ENCODE results near the gene MARK3. TPM values are rescaled to one million over a fixed set of nuclear protein-coding genes. Genes with fewer than 3 reads are reported as not detected.

Gene MARK3
- total and polyA plus RNA-seq, 2 of the 13 experiments (the other 11 are each of a cell fraction or from before 2014, with no cell fraction given) = 47.7 to 56.6 TPM

DNA sequence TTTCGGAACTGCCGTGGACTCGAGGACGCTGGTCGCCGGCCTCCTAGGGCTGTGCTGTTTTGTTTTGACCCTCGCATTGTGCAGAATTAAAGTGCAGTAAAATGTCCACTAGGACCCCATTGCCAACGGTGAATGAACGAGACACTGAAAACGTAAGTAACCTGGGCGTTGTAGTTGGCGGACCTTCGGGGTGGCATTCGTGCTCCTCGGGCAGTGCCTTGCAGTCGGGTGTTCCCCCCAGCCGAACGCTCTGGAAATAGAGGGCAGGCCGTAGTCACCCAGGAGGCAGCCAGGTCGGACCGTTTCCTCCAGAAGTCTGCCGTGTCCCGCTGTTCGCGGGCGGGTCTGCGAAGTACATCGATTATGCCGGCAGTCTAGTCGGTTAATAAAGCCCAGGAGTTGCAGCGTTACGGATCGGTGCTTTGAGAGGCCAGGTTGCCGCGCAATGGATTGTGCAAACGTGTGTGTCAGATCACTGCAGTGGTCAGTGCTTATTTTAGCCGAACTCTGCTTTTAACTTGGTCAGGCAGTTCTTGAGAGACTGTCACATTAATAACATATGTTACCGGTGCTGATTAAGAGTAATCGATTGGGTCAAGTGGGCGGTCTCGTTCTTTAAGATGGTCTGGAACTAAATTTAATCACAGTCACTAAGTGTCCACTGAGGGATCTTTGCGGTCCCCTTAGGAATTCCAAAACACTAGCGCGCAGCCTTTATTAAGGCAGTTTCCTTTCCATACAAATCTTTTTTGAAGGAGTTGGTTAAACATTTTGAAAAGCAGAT, 906 bp downstream of the MARK3 start (continued):
- TF ChIP-seq CHCHD3 (CRISPR knock-in tag; IDR thresholded peaks at IDR 0.05) (no peak), RCOR2 (CRISPR knock-in tag; IDR thresholded peaks at IDR 0.05) (no peak)
- TF ChIP-seq, protein P1, sequence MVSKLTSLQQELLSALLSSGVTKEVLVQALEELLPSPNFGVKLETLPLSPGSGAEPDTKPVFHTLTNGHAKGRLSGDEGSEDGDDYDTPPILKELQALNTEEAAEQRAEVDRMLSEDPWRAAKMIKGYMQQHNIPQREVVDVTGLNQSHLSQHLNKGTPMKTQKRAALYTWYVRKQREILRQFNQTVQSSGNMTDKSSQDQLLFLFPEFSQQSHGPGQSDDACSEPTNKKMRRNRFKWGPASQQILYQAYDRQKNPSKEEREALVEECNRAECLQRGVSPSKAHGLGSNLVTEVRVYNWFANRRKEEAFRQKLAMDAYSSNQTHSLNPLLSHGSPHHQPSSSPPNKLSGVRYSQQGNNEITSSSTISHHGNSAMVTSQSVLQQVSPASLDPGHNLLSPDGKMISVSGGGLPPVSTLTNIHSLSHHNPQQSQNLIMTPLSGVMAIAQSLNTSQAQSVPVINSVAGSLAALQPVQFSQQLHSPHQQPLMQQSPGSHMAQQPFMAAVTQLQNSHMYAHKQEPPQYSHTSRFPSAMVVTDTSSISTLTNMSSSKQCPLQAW (CRISPR knock-in tag; IDR thresholded peaks at IDR 0.05) = 0 out of 2 replicates have a peak, but pooled peaks have one; percentile 44

DNA sequence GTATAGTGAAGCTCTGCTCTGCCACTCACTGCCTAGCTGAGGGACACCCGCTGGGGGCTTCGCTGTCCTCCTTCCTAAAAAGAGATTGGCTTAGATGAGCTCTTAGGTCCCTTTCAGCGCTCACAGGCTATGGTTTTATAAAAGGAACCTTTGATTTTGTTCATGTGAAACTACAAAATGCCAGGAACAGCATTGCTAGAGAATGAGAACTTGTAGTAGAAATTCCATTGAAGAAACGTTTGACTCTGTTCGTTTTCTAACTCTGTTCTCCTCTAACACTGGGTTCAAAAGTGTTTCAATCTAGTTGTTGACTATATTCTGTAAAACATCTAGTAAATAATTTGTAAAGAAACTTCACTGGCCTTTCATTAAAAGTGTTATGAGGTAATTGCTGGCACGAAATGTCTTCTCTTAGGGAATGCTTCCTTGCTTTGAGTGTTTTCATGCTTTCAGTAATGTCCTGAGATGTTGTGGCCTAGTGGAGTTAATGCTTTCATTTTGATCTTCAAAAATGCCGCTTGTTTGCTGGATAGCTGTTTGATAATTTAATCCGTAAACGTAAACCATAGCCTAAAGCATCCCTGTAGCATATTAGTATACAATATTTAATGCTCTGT, 1.6 kb downstream of the MARK3 start:
- Histone ChIP-seq H3K27me3 (ENCODE audit: control insufficient read depth in 1 of 2, insufficient read depth in 2 of 2, low read length in 2 of 2) (peaks cover 1 to 4% of the 10 kb centered on the region in 2 experiments; a peak in 2 of 5 replicates), H4K20me1 (ENCODE audit: insufficient read depth, low read length) (peaks cover 37% of the 10 kb centered on the region), H3K9me3 (ENCODE audit: low read length) (no peaks in the 10 kb centered on the region), H3K4me2 (ENCODE audit: low read depth, low read length) (peak overlapping the region; percentile 67), H3K27ac (ENCODE audit: extremely low read length, insufficient read depth, low read length) (no peak overlapping the region), H3K4me3 (replicated peaks in 1 of 3; ENCODE audit: insufficient read depth in 1 of 3, low read depth in 2 of 3, low read length in 3 of 3) (peak overlapping the region; percentile 92 to 98 (median 93)), H3K36me3 (replicated peaks in 1 of 2; ENCODE audit: control insufficient read depth in 1 of 2, insufficient read depth in 2 of 2, low read length in 2 of 2) (peaks cover 0 to 4% of the 10 kb centered on the region in 2 experiments; a peak in 1 of 5 replicates), H3K9ac (ENCODE audit: insufficient read depth, low read depth, low read length) (peak overlapping the region; percentile 92), H3K79me2 (ENCODE audit: insufficient read depth, low read length) (peaks cover 51% of the 10 kb centered on the region), H3K4me1 (ENCODE audit: insufficient read depth, low read length) (peaks cover 38% of the 10 kb centered on the region), H2AFZ (ENCODE audit: low read length) (no peak overlapping the region)
- BruUV-seq (replicated peaks) = no TSS peak
- no peak for FAIRE-seq
- DNase-seq (ENCODE audit: low spot score) = no peak
- in situ Hi-C loops (cut with HindIII; ENCODE audit: extremely low pct_ligation_motif_present, low pct_unique_long_range_greater_than_20kb) = no loop called here
- ATAC-seq = no peak
- WGBS (ENCODE audit: low lambda C conversion rate) = 5% methylated on average over 9 of the region's 9 CpGs
- CTCF ChIA-PET (ENCODE audit: low intra/inter-chr PET ratio, low total read pairs) = no interaction called here
- intact Hi-C loops (cut with micrococcal nuclease; ENCODE audit: unreplicated experiment) = loop anchor here (5.0 kb wide), 1 partner anchor 40 kb away; no protein-coding TSS in a partner anchor
- POLR2A ChIA-PET = no interaction called here
- no peak for TF ChIP-seq NR2F1 (CRISPR knock-in tag; IDR thresholded peaks at IDR 0.05)
- no peak for TF ChIP-seq PCBP2 (optimal IDR thresholded peaks at IDR 0.05; ENCODE audit: low read depth, low read length, poor library complexity, severe bottlenecking)
- TF ChIP-seq, protein P2, sequence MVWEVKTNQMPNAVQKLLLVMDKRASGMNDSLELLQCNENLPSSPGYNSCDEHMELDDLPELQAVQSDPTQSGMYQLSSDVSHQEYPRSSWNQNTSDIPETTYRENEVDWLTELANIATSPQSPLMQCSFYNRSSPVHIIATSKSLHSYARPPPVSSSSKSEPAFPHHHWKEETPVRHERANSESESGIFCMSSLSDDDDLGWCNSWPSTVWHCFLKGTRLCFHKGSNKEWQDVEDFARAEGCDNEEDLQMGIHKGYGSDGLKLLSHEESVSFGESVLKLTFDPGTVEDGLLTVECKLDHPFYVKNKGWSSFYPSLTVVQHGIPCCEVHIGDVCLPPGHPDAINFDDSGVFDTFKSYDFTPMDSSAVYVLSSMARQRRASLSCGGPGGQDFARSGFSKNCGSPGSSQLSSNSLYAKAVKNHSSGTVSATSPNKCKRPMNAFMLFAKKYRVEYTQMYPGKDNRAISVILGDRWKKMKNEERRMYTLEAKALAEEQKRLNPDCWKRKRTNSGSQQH (CRISPR knock-in tag; IDR thresholded peaks at IDR 0.05; ENCODE audit: low read depth) = no peak
- no peak for TF ChIP-seq MED1 (CRISPR knock-in tag; IDR thresholded peaks at IDR 0.05)
- no peak for TF ChIP-seq SP5 (CRISPR knock-in tag; IDR thresholded peaks at IDR 0.05; ENCODE audit: borderline replicate concordance, low read depth)
- TF ChIP-seq NFKB2 (CRISPR knock-in tag; IDR thresholded peaks at IDR 0.05; ENCODE audit: borderline replicate concordance) = no peak
- TF ChIP-seq ZNF83 (CRISPR knock-in tag; IDR thresholded peaks at IDR 0.05; ENCODE audit: borderline replicate concordance) = no peak
- no peak for TF ChIP-seq ZC3H13 (CRISPR knock-in tag; IDR thresholded peaks at IDR 0.05)
- no peak for TF ChIP-seq NFE2 (CRISPR knock-in tag; IDR thresholded peaks at IDR 0.05)
- TF ChIP-seq ZNF317 (CRISPR knock-in tag; IDR thresholded peaks at IDR 0.05) = no peak
- no peak for TF ChIP-seq KMT2B (CRISPR knock-in tag; IDR thresholded peaks at IDR 0.05)
- TF ChIP-seq PHF21A (CRISPR knock-in tag; IDR thresholded peaks at IDR 0.05) = no peak
- TF ChIP-seq, protein P3, sequence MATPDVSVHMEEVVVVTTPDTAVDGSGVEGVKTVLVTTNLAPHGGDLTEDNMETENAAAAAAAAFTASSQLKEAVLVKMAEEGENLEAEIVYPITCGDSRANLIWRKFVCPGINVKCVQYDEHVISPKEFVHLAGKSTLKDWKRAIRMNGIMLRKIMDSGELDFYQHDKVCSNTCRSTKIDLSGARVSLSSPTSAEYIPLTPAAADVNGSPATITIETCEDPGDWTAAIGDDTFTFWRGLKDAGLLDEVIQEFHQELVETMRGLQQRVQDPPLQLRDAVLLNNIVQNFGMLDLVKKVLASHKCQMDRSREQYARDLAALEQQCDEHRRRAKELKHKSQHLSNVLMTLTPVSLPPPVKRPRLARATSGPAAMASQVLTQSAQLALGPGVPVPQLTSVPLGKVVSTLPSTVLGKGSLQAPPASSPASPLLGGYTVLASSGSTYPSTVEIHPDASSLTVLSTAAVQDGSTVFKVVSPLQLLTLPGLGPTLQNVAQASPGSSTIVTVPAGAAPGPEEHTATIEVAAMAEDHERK (CRISPR knock-in tag; IDR thresholded peaks at IDR 0.05; ENCODE audit: low read depth) = no peak
- TF ChIP-seq ZNF350 (CRISPR knock-in tag; IDR thresholded peaks at IDR 0.05; ENCODE audit: borderline replicate concordance, low read depth) = no peak
- TF ChIP-seq ZNF207 (IDR thresholded peaks at IDR 0.05; ENCODE audit: borderline replicate concordance) = no peak
